Superior temporal gyrus (tissue), 1 donor: ENCODE results near the gene ACVR1.

Source experiments
- DNase-seq: peaks from one replicate; pipeline ENCODE4 v3.0.0-alpha.2; 2016; ENCODE audit errors: extremely low spot score

The ACVR1 gene

GRCh38 chr2:157876066-157876785 is at the start of gene ACVR1:
Gene ACVR1, minus strand, starts transcription at chr2:157876330. Its CDS starts 76,837 bp downstream, at chr2:157799493.
- peak; percentile 97 for DNase-seq

DNA sequence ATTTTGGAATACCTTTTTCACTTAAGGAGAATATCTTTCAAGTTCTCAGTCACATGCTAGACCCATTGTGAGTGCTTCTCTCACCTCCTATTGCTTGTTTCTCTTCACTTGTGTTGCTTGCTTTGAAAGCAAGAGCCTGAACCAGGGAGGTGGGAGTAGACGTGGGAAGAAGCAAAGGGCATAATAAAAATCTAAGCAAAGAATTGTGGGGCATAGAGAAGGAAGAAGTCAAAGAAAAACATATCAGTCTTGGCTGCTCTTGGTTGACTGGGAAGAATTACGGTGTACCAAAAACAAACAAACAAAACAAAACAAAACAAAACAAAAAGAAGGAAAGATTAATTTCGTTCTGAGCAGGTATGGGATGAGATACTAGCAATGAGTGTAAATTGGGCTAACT is 48.9 kb upstream of the ACVR1 start:
- DNase-seq = no peak

- no peak for DNase-seq
These were observed 47.6 kb upstream of the ACVR1 start for GRCh38 chr2:157923598-157924217.

DNA sequence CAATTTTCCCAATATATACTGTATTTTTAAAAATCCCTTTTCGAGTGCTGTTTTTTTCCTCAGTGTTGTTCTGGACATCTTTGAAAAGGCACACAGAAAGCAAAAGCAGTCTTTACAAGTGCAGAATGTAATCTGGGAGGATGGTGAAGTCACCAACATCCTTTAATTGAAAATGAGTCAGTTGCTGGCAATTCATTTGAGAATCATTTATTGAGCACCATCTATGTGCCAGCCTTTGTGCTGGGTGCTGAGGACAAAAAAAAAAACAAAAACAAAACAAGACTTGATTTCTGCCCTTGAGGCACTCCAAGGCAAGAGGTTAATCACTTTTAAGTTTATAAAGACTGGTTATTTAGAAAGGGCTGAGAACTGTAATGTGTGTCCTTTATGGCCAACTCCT is 46.7 kb upstream of the ACVR1 start:
- DNase-seq = no peak

DNA sequence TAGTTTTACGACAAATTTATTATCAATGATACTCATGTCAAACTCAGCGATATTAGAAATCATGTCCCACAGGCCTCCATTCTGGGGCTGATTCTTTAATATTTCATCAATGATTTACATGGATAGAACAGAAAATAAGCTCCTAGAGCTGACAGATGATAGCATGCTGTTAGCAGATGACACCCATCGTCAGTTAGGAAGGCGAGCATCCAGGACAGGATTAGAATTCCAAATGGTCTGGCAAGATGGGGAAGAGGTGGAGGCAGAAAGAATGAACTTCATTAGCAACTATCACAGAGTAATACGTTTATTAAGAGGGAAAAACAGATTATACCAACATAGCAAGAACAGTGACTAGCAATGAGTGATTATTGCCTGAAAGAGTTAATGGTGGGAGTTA is 46.2 kb upstream of the ACVR1 start:
- no peak for DNase-seq

- no peak for DNase-seq
These were observed 44.6 kb upstream of the ACVR1 start for GRCh38 chr2:157920736-157921135.

DNA sequence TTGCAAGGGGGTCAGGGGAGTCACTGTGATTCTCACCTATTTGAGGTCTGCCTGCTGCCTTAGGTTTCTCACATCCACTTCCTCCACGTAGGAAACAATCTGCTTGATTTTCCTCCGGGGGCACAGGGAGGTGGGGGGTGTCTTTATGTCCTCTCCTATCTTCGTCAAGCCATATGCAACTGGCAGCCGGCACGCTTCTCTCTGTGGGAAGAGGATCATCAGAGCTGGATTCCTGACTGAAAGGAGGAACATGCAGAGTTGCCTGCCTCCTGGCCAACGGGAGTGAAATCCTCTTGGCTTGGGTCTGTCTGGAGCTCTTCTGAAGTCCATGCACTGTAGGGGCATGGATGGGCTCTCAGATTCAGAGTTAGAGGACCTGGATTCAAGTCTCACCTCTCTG is 43.1 kb upstream of the ACVR1 start:
- DNase-seq = no peak

DNA sequence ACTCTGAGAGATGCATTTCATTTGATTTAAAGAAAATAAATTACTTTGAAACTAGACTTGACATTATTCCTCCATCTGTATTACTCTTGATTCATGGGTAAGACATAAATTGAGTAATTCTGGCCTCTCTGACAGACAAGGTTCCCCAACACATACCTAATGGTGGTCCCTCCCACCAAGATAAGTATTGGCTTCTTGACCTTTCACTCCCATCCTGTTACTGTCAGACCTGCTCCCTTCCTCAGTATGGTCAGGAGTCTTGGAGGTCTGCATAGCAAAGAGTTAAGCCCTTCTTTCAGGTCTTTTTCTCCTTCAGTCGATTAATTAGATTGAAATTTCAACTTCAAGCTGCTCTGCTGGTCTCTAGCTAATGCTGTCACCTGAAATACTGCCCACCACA is 42.2 kb upstream of the ACVR1 start:
- DNase-seq = no peak

GRCh38 chr2:157911750-157912149 is 35.6 kb upstream of the ACVR1 start:
- DNase-seq = no peak

DNA sequence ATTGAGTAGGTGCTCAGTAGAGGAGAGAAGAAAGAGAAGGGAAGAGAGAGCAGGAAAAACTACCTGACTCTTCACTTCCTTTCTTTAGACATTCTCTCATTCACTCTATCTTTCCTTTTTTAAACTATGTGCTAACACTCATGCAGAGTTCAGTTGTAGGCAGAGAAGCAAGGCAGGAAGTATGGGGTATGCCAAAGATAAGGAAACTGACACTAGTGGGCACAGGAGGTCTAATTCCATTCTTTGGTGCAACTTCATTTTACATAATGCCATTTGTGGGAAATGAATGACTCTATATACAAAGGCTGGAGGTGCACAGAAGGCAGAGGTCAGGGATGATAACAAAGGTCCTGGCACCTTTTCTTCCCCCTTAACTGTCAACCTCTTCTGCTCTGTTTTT is 35.1 kb upstream of the ACVR1 start:
- no peak for DNase-seq

- DNase-seq = no peak
These were observed 29.0 kb upstream of the ACVR1 start for GRCh38 chr2:157905092-157905491.

GRCh38 chr2:157903626-157904025 is 27.5 kb upstream of the ACVR1 start:
- DNase-seq = peak; percentile 53

GRCh38 chr2:157903151-157903550 is 27.0 kb upstream of the ACVR1 start:
- no peak for DNase-seq

GRCh38 chr2:157902692-157903091 is 26.6 kb upstream of the ACVR1 start:
- DNase-seq = no peak

- no peak for DNase-seq
These were observed 25.2 kb upstream of the ACVR1 start for GRCh38 chr2:157901325-157901724.

GRCh38 chr2:157900684-157901083 is 24.6 kb upstream of the ACVR1 start:
- DNase-seq = no peak

DNA sequence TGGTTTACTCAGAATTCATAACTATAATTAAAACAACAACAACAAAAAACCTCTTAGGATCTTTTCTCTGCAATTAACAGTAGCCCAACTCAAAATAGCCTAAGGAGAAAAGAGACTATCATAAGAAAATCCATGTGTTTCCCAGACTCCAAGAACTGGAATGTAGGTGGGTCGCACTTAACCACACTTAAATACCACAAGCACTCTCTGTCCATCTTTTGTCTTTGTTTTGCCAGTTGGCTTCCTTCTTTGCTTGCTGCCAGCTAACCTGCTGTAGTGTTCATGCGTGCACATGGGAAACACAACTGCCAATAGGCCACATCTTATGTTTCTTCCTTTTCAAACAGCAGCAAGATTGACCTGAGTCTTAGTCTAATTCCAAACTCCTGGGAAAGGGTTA is 24.1 kb upstream of the ACVR1 start:
- DNase-seq = no peak

GRCh38 chr2:157899125-157899839 is 23.2 kb upstream of the ACVR1 start:
- DNase-seq = no peak

DNA sequence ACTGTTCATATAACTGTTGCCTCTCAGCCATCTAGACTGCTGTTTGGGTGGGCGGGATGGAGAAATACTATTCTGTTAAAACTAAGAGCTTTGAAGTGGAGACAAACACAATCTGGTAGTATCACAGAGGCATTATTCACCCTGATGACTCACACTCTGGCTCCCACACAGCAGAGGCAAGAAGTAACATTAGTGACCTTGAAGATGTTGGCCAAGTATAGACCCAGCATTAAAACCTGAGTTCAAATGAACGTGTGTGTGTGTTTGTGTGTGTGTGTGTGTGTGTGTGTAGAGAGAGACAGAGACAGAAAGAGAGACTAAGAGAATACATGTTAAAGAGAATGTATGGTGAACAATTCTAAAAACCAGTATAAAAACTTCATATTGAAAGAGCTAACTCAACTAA is 22.5 kb upstream of the ACVR1 start:
- peak; percentile 24 for DNase-seq

- no peak for DNase-seq
These were observed 21.2 kb upstream of the ACVR1 start for GRCh38 chr2:157897106-157897971.

DNA sequence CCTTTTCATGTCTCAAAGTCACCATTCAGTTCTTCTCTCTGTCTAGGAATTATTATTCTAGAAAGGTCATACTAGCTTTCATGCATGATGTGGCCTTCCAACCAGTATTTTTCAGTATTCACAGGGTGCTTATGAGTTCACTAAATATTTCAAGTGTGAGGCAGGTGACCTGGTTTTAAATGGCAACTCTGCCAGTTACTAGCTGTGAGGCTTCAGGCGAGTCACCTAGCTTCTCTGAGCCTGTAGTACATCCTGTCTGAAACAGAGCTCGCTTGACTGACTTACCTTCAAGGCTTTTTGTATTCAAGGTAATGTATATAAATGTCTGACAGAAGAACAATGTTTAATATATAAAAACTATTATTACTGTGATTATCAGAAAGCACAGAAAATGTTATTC is 19.4 kb upstream of the ACVR1 start:
- DNase-seq = no peak
